Stomach (tissue), 9 donors: ENCODE data around the gene SSTR5. TPM values are rescaled to one million over a fixed set of nuclear protein-coding genes. Genes with fewer than 3 reads are reported as not detected.
A peak's percentile ranks its signal among the peaks of the same experiment; 100 is the strongest.

Source experiments
- DNase-seq, 2 donors: peaks; one replicate each; pipeline versions ENCODE4 v3.0.0 to v3.0.0-alpha.2; 2013 to 2019
- H3K27ac ChIP-seq, 5 donors: fragments of 200-600 bp in 4 of 5; sonication (generic) in 4 of 5; one replicate each; pipeline ENCODE4 v1.5.1; 2013 to 2019; ENCODE audit warnings: mild to moderate bottlenecking in 1 of 5, moderate library complexity in 1 of 5
- H3K27me3 ChIP-seq, 3 donors: fragments of 200-600 bp; sonication (generic); one replicate each; pipeline ENCODE4 v1.5.1; 2017 to 2019; ENCODE audit warnings: mixed run types in 1 of 3
- H3K36me3 ChIP-seq, 4 donors: fragments of 200-600 bp; sonication (generic); 1 replicate in 3 of 4; 2 replicates in 1 of 4; pipeline ENCODE4 v1.5.1; 2016 to 2019
- H3K4me1 ChIP-seq, 4 donors: fragments of 200-600 bp; sonication (generic); one replicate each; pipeline ENCODE4 v1.5.1; 2016 to 2019
- H3K4me3 ChIP-seq, 4 donors: fragments of 200-600 bp; sonication (generic) in 3 of 4; one replicate each; pipeline ENCODE4 v1.5.1; 2016 to 2019; ENCODE audit warnings: mild to moderate bottlenecking in 1 of 4
- H3K9me3 ChIP-seq, 4 donors: fragments of 200-600 bp; sonication (generic); one replicate each; pipeline ENCODE4 v1.5.1; 2016 to 2019
- CTCF ChIP-seq, 7 experiments: fragments of 450-650 bp in 4 of 7; fragments of 200-600 bp in 3 of 7; sonication (generic) in 3 of 7; IDR thresholded peaks; one replicate each; pipeline ENCODE4 v1.5.1; 2016 to 2019; ENCODE audit warnings: antibody characterized with exemption in 7 of 7, control low read depth in 2 of 7, mild to moderate bottlenecking in 1 of 7
- EP300 ChIP-seq: sonication (generic); formaldehyde crosslinking; IDR thresholded peaks from one replicate; pipeline ENCODE4 v1.6.1; 2017; ENCODE audit warnings: antibody characterized with exemption
- POLR2A ChIP-seq, 4 donors: fragments of 450-650 bp; IDR thresholded peaks; one replicate each; pipeline ENCODE4 v1.6.1; 2016; ENCODE audit warnings: antibody characterized with exemption in 4 of 4, control low read depth in 2 of 4, mild to moderate bottlenecking in 1 of 4, moderate library complexity in 1 of 4
- POLR2AphosphoS5 ChIP-seq, 3 donors: sonication (generic); formaldehyde crosslinking; IDR thresholded peaks; one replicate each; pipeline ENCODE4 v1.6.1; 2016; ENCODE audit warnings: antibody characterized with exemption in 3 of 3
- WGBS, 5 donors: extraction: QIAGEN DNeasy Blood & Tissue Kit in 3 of 5; methylation state at CpG; one replicate each; pipeline versions ENCODE4 v1.1.5 to v1.1.7; 2013 to 2018; 5-methylcytosine and 5-hydroxymethylcytosine counted together
- intact Hi-C: fragments of 100-400 bp; cut with DNase I; formaldehyde crosslinking; loops from one replicate; pipeline ENCODE4 v1.15.1; 2023; ENCODE audit warnings: low total_unique reads
- polyA plus RNA-seq, 3 donors: library from polyadenylated mRNA; stranded (reverse); fragments of 200-250 nt; gene quantifications; one replicate each; pipeline ENCODE4 v1.2.3, GENCODE V29; 2013
- total RNA-seq, 5 donors: library from RNA; depleted of rRNA; stranded (reverse); fragments of >200 nt; gene quantifications; one replicate each; pipeline versions ENCODE4 v1.1.0 to v1.2.3, GENCODE V29; 2014 to 2016
- donor health status: healthy with polysubstance abuse.
- donor health status: Bipolar disorder and iron deficiency.
- donor health status: healthy.

SSTR5 gene
- total and polyA plus RNA-seq, 8 donors = 0.13 TPM; not detected in 7

DNA sequence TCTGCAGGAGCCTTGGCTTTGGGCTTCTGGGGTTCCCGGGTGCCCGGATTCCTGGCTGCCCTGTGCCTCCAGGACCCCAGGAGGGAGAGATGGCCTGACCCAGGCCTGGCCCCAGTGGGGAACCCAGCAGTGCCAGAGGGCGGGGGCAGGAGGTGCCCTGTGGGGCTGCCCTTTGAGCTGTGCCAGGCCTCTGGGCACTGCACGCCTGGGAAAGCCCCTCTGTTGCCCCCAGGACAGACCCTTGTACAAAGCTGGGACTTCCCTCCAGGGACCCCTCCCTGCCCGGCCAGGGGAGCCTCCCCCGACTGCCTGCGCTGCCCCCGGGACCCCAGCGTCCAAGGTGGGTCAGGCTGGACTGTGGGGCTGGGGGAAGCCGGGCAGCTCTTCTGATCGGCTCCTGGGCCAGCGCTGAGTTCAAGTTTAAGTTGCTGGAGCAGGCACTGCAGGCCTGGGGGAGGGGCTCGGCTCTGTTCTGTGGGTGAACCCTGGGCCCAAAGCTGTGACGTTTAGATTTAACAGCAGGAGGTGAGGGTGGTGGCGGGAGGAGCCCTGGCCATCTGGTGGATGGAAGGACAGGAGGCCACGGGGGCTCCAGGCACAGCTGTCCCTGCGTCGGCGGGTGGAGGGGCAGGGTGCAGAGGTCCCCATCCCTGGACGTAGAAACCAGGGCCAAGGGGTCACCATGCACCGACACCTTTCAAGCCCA, 51.1 kb downstream of the SSTR5 start:
- TF ChIP-seq POLR2A (IDR thresholded peaks at IDR 0.05) (no peak), EP300 (no peak), POLR2AphosphoS5 (IDR thresholded peaks at IDR 0.05) (no peak), CTCF (IDR thresholded peaks at IDR 0.05) (no peak)
- no peaks in the 10 kb centered on the region for H3K9me3 ChIP-seq
- H3K36me3 ChIP-seq = no peaks in the 10 kb centered on the region
- 58 to 78% (median 72%) methylated on average over 11 to 21 of the region's 21 CpGs for WGBS, 5 donors
- peaks cover 0 to 7% (median 4%) of the 10 kb centered on the region in 4 donors for H3K4me1 ChIP-seq
- no peak overlapping the region for H3K27ac ChIP-seq
- no peak overlapping the region for H3K4me3 ChIP-seq
- no peak for DNase-seq
- peaks cover 0 to 82% (median 9%) of the 10 kb centered on the region in 3 donors for H3K27me3 ChIP-seq
- intact Hi-C loops = no loop called here

DNA sequence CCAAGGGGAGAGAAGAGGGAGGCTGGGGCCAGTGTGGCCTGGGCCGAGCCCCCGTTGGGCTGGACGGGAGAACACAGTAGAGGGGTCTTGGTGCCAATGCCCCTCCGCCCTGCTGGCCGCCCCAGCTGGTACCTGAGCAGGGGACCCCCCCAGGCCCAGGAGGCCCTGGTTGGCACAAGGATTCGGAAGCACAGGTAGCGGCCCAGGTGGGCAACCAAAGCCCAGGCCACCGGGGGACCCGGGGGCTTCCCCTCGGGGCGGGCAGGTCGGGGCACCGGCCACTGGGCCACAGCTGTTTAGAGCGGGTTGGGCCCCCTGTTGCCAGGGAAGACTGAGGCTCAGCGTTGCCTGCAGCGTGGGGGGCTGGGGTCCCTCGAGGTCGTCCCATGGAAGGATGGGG, 51.7 kb downstream of the SSTR5 start:
- no peak for DNase-seq
- 83 to 89% (median 85%) methylated on average over 2 to 18 of the region's 18 CpGs for WGBS, 5 donors
- intact Hi-C loops = no loop called here
- Histone ChIP-seq H3K9me3 (no peaks in the 10 kb centered on the region), H3K4me3 (no peak overlapping the region), H3K4me1 (peaks cover 0 to 7% (median 4%) of the 10 kb centered on the region in 4 donors), H3K27me3 (peaks cover 0 to 76% (median 9%) of the 10 kb centered on the region in 3 donors), H3K27ac (no peak overlapping the region), H3K36me3 (no peaks in the 10 kb centered on the region)
- no peak for TF ChIP-seq POLR2AphosphoS5 (IDR thresholded peaks at IDR 0.05)
- TF ChIP-seq POLR2A (IDR thresholded peaks at IDR 0.05) = no peak
- TF ChIP-seq CTCF (IDR thresholded peaks at IDR 0.05) = no peak

GRCh38 chr16:1124795-1125194, 52.2 kb downstream of the SSTR5 start:
- no peaks in the 10 kb centered on the region for H3K9me3 ChIP-seq
- no peak for DNase-seq
- intact Hi-C loops = no loop called here
- H3K4me3 ChIP-seq = no peak overlapping the region
- H3K27ac ChIP-seq = no peak overlapping the region
- H3K27me3 ChIP-seq = peaks cover 0 to 71% (median 9%) of the 10 kb centered on the region in 3 donors
- no peaks in the 10 kb centered on the region for H3K36me3 ChIP-seq
- 86 to 100% (median 93%) methylated on average over 2 to 11 of the region's 11 CpGs for WGBS, 5 donors
- no peak for TF ChIP-seq CTCF (IDR thresholded peaks at IDR 0.05)
- TF ChIP-seq POLR2AphosphoS5 (IDR thresholded peaks at IDR 0.05) = no peak
- no peak for TF ChIP-seq EP300
- TF ChIP-seq POLR2A (IDR thresholded peaks at IDR 0.05) = no peak
- peaks cover 0 to 7% (median 4%) of the 10 kb centered on the region in 4 donors for H3K4me1 ChIP-seq

DNA sequence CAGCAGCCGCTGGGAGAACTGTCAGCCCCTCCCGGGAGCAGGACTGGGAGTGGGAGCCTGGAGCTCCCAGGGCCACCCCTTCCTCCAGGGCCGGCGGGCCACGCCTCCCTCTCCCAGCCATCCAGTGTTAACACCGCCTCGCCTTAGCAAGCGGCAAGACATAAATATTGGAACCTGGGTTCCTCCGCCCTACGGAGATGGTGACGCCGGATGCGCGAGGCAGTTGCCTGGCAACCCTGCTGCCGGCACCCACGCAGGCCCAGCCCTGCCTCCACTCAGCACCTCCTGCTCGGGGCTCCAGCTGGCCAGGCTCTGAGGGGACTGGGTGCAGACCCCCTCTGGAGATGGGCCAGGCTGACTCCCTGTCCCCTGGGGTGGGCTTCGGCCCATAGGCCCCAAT, 52.9 kb downstream of the SSTR5 start:
- DNase-seq = peak; percentile 30 to 94
- Histone ChIP-seq H3K4me1 (peaks cover 0 to 7% (median 4%) of the 10 kb centered on the region in 4 donors), H3K27me3 (peaks cover 0 to 65% (median 6%) of the 10 kb centered on the region in 3 donors), H3K36me3 (no peaks in the 10 kb centered on the region), H3K9me3 (no peaks in the 10 kb centered on the region), H3K27ac (peak overlapping the region in 1 of 5 donors; percentile 54), H3K4me3 (no peak overlapping the region)
- intact Hi-C loops = no loop called here
- no peak for TF ChIP-seq POLR2AphosphoS5 (IDR thresholded peaks at IDR 0.05)
- TF ChIP-seq POLR2A (IDR thresholded peaks at IDR 0.05) = no peak
- TF ChIP-seq EP300 = no peak
- no peak for TF ChIP-seq CTCF (IDR thresholded peaks at IDR 0.05)
- 0 to 19% (median 14%) methylated on average over 4 to 18 of the region's 18 CpGs; no CpG with 5 or more reads in 1 of the 5 donors for WGBS, 5 donors
